Erythroblast (primary cell): ENCODE results near the gene SERP1.

Source experiments
- DNase-seq, 2 experiments: peaks; one replicate each; lab custom pipeline; 2025; lab: John Stamatoyannopoulos, UW
- GATA1 ChIP-seq: IDR thresholded peaks from 2 replicates; pipeline ENCODE4 v1.6.1; 2011; ENCODE audit warnings: low read depth, mild to moderate bottlenecking, control low read depth, low read length, moderate library complexity
- POLR2A ChIP-seq: IDR thresholded peaks from 2 replicates; pipeline ENCODE4 v1.6.1; 2011; ENCODE audit warnings: mild to moderate bottlenecking, low read length

The SERP1 gene

DNA sequence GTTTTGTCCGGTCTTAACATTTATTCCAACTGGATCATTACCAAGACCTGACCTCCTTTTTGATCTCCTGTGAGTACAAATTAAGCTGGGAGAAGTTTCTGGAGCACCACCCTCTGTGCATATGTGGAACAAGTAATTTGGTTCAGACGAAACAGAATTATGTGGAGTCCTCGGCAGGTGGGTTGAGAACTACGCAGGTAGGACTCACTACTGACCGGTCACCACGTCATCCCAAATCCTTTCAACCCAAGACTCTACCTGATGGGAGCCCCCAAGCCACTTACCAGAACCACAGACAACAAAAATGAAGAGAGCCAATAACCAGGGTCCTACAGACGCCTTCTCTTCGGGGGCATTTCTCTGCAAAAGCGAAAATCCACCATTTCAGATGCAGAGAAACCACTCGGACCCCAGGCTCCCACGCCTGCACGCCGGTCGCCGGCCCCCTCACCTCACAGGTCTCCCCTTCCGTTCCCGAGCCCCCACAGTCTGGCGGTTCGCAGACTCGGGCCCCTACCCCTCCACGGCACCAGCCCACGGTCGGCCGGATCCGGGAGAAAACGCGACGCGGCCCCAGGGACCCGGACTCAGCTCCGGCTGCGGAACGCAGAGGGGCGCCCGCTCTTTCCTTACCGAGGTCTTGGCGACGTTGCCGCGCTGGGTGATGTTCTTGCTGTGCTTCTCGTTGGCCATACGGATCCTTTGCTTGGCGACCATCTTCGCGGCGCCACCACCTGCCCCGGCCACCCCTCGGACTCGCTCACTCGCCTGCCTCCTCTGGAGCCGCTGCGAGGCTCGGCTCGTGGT lies 674 bp downstream of the SERP1 start:
- no peak for TF ChIP-seq GATA1
- no peak for TF ChIP-seq POLR2A
- DNase-seq, result peak; percentile 48 to 68

DNA sequence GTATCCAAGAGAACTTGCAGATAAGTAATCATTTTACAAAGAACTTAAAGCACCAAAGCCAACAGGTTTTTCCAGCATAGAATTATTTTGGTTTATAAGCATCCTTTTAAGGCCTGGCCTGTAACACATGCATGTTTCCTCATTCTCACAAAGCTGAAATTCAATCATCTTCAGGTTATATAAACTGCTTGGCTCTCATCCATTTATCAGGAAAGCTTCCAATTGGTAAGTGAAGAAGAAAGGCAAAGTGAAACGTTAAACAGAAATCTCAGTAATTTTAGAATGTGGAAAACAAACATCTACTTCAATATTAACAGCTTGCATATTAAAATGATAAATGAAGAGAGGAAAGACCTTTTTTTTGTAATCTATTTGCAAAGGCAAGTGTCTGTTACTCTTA lies 1.6 kb downstream of the SERP1 start:
- TF ChIP-seq POLR2A, result no peak
- no peak for TF ChIP-seq GATA1
- DNase-seq, result peak in 1 of 2 experiments; percentile 38

DNA sequence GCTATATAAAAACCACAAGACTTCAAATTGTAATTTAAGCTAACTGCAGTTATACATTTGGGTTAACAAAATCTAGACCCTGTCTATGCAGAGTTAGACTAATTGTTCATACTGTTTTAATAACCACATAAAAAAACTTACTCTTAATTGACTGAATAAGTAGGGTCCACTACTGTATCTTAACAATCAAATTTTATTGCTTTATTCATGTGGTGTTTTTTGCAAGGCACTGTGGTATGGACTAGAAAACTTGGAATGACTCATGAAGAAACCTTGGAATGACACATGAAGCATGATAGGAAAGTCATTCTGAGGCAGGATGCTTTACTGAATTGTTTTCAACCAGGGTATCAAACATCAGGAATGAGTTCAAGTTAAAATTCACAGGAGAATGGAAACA lies 2.3 kb downstream of the SERP1 start:
- peak in 1 of 2 experiments; percentile 32 for DNase-seq

DNA sequence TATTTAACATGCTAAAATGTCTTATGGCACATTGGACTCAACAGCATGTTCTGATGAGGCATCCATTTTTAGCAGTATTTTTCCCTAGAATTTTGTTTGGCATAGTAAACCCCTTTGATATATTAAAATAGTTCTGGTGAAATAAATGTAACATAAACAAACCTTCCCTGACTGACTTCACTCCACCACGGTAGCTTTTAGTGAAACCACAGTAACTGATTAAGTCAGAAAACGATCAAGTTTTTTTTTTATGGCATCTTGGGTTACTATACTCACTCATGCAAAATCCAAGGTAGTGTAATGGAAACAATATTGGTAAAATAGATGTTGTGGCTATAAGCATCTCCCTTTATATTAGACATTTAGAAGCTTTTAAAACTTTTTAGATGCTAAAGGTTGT lies 2.8 kb downstream of the SERP1 start:
- TF ChIP-seq POLR2A (peak; percentile 9), GATA1 (no peak)
- no peak for DNase-seq

More for the DNA sequence above, 2.3 kb downstream of the SERP1 start:
- no peak for TF ChIP-seq POLR2A
- no peak for TF ChIP-seq GATA1

DNA sequence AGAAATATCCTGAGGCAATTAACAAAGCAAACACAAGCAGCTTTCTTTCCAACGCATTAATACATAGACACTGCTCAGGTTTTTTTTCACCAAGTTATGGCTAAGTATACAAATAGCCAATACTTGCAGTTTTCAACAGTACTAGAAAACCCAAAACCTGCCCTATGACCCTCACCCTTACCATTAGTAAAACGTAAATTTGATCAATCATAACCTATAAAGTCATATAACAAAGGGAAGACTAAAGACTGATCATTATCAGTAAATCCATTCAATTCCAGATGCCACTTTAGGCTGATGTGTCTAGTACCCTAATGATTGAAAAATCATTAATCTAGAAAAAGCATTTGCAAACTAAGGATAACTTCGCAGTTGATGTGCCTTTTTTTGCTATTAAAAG lies 3.2 kb downstream of the SERP1 start:
- TF ChIP-seq GATA1 (no peak), POLR2A (peak; percentile 22)
- DNase-seq, result no peak

DNA sequence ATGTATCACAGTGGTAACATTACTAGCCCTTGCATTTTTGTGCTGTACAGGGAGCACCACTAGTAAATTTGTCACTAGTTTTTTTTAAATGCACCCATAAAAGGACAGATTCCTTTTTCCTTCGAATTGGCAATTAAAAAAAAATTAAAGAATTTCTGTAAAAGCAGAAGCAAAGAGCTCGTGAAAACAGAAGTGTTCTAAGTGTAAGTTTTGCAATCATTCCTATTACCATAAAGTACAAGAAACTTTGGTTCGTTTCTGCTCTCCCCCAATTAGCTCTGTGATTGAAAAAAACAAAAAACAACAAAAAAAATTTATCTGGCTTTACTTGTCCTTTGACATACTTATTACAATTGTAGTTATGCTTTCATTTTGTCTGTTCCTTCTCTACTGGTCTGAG lies 5.3 kb downstream of the SERP1 start:
- TF ChIP-seq POLR2A (no peak), GATA1 (no peak)
- no peak for DNase-seq

DNA sequence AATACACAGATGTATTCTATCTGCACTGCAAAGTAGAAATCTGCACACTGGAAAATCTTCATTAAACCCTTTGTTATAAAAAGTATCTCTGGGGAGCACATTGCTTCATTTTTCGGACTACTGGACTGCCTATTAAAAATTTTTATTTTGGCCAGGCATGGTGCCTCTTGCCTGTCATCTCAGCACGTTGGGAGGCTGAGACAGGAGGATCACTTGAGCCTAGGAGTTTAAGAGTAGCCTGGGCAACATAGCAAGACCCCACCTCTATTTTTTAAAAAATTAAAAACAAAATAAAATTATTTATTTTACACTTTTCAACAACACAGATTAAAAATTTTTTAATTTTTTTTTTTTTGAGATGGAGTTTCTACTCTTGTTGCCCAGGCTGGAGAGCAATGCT lies 6.0 kb downstream of the SERP1 start:
- no peak for DNase-seq
- no peak for TF ChIP-seq POLR2A
- TF ChIP-seq GATA1, result no peak

DNA sequence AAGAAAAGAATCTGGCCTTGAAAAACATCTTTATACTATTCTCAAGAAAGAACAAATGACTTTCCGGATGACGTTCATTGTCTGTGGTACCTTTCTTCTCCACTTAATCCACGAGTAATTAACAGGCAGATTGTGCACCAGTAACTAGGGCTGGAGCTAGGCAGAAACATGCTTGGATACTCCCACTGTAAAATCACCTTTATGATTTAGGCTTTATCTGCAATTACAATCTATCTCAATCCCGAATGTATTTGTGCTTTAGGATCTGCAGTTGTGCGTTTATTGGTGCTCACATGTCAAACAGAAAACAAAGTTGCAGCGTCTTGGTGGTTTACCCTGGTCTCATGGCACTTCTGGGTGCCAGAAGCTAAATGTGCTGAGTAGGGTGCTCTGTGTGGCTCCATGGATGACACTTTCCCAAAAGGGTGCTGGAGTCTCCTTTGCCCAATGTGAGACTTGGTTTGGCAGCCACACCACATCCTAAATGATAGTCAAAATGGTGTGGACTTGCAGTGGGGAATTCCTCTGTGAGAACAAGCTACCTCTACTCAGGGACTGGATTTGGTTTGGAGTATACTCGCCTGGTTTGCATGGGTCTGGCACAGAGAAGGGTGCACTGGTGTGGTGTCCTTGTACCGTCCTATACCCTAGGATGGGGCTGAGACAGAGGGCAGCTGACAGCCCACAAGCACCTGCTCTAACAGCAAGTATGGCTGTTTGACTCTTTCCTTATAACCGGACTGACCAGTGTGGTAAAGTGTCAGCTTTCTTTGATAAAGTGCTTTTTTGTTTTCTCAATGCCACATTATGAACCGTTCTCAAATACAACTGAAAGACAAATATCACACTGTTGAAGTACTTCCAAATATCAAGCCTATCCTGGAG lies 7.7 kb downstream of the SERP1 start:
- no peak for DNase-seq
- TF ChIP-seq POLR2A, result no peak
- no peak for TF ChIP-seq GATA1

DNA sequence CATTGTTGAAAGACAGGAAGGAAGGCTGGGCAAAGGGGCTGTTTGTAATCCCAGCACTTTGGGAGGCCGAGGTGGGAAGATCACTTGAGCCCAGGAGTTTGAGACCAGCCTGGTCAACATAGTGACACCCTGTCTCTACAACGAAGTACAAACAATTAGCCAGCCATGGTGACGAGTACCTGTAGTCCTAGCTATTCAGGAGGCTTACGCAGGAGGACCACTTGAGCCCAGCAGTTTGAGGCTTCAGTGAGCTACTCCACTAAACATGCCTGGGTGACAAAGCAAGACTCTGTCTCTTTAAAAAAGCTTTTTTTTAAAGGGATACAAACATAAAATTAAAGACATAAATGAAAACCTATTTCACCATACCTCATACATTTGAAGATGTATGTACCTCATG lies 11.1 kb downstream of the SERP1 start:
- no peak for TF ChIP-seq GATA1
- no peak for TF ChIP-seq POLR2A

DNA sequence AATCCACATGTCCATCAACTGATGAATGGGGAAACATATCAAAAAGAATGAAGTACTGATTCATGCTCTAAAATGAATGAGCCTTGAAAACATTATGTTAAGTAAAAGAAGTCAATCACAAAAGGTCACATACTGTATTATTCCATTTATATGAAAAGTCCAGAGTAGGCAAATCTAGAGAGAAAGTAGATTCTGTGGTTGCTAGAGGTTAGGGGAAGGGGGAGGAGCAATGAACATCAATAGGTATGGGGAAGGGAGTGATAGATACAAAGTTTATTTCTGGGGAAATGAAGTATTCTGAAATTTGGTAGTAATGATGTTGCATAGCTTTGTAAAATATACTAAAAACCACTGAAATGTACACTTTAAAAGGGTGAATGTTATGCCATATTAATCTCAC lies 14.5 kb downstream of the SERP1 start:
- no peak for DNase-seq
- no peak for TF ChIP-seq POLR2A
- no peak for TF ChIP-seq GATA1

More for the DNA sequence above, 11.1 kb downstream of the SERP1 start:
- DNase-seq, result no peak

DNA sequence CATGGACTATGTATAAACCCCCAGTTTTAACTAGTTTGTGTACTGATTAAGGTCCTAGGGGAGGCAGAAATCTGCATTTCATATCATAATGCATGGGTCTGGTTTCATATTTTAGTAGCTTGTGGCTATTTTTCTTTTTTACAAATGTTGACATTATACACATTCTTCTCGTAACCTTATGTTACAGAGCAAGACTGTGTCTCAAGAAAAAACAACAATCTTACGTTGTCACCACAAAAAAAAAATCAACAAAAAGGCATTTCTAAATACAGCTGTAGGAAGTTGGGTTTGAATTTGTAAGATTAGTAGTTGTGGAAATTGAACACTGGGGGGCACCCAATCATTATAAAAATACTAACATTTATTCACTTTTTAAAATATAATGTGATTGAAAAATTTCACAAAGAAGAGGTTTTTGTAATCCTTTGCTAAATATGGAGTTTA lies 17.9 kb downstream of the SERP1 start:
- TF ChIP-seq GATA1, result no peak
- no peak for TF ChIP-seq POLR2A
- DNase-seq, result peak; percentile 41 to 66

DNA sequence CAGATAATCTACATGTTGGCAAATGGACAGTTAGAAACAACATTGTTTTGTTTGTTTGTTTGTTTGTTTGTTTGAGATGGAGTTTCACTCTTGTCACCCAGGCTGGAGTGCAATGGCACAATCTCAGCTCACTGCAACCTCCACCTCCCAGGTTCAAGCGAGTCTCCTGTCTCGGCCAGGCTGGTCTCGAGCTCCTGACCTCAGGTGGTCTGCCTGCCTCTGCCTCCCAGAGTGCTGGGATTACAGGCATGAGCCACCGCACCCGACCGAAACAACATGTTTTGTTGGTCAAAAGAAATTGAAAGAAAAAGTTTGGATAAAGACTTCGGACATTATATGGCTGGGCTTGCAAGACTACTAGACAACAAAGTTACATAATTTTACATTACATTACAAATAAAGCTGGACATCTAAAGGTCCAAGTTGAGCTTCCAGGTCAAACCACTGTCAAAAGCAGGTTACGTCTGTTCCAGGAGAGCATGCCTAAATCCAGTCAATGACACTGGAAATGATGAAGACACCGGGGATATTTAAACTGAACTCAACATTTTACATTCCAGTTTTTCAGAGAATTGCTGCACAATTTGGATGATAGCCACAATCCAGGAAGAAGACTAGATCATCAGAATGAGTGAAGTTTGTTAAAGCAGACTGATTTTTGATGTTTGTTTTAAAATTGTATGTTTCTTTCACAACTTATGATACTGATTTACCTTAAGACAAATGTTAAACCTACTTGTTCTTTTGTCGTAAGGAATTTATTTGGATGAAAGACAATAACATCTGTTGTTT lies 18.6 kb downstream of the SERP1 start:
- DNase-seq, result no peak
- TF ChIP-seq POLR2A (no peak), GATA1 (no peak)

DNA sequence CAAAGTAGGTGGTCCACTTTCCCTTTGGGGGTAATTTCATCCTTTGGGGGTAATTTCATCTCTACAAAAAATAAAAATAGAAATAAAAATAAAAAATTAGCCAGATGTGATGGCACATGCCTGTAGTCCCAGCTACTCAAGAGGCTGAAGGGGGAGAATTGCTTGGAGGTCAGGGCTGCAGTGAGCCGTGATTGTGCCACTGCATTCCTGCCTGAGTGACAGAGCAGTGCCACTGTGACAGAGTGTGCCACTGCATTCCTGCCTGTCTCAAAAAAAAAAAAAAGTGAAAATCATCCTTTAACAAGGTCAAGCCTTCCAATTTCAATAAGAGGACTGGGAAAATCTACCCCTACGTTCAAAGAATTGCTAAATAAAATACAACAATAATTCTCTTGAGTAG lies 22.8 kb downstream of the SERP1 start:
- DNase-seq, result no peak

More for the DNA sequence above, 22.8 kb downstream of the SERP1 start:
- no peak for TF ChIP-seq POLR2A
- TF ChIP-seq GATA1, result no peak
